HepG2 (cell line): ENCODE measurements around the gene MAN1B1. TPM values are rescaled to one million over a fixed set of nuclear protein-coding genes. Genes with fewer than 3 reads are reported as not detected.
A peak's percentile ranks its signal among the peaks of the same experiment; 100 is the strongest.

Source experiments
- CBX5 ChIP-seq: sonication (generic); formaldehyde crosslinking; IDR thresholded peaks from 2 replicates; pipeline ENCODE4 v1.4.0; 2020; ENCODE audit warnings: missing genetic modification reagents, borderline replicate concordance
- GPN1 ChIP-seq: sonication (generic); formaldehyde crosslinking; IDR thresholded peaks from 2 replicates; pipeline ENCODE4 v1.5.1; 2020; ENCODE audit warnings: missing genetic modification reagents, borderline replicate concordance
- KLF12 ChIP-seq: sonication (generic); formaldehyde crosslinking; IDR thresholded peaks from 2 replicates; pipeline ENCODE4 v1.4.0; 2020; ENCODE audit warnings: missing genetic modification reagents, borderline replicate concordance
- KLF16 ChIP-seq, 2 experiments: sonication (generic) in 1 of 2; formaldehyde crosslinking in 1 of 2; IDR thresholded peaks; 2 replicates each; pipeline versions ENCODE4 v1.6.1 to v1.8.0; 2016 to 2023; ENCODE audit warnings: missing genetic modification reagents in 2 of 2, missing compliant biosample characterization in 1 of 2
- MBNL3 ChIP-seq: fragments of 250-450 bp; sonication (Bioruptor Pico); conservative IDR thresholded peaks from 2 replicates; pipeline ENCODE4 v1.8.0; 2022; ENCODE audit warnings: mild to moderate bottlenecking, inconsistent platforms
- NRL ChIP-seq: sonication (generic); formaldehyde crosslinking; IDR thresholded peaks from 2 replicates; pipeline ENCODE4 v1.5.0; 2020; ENCODE audit warnings: missing genetic modification reagents, mild to moderate bottlenecking, moderate library complexity, borderline replicate concordance
- RAD51 ChIP-seq: fragments of 450-650 bp; IDR thresholded peaks from 2 replicates; pipeline ENCODE4 v1.6.1; 2016; ENCODE audit warnings: borderline replicate concordance
- SNAPC2 ChIP-seq: sonication (generic); formaldehyde crosslinking; IDR thresholded peaks from 2 replicates; pipeline ENCODE4 v1.8.1; 2022; ENCODE audit warnings: mild to moderate bottlenecking, missing genetic modification reagents
- ZFP91 ChIP-seq: sonication (generic); formaldehyde crosslinking; IDR thresholded peaks from 2 replicates; pipeline ENCODE4 v1.9.0; 2022; ENCODE audit warnings: missing genetic modification reagents, mild to moderate bottlenecking, borderline replicate concordance
- ZNF24 ChIP-seq: fragments of 450-650 bp; IDR thresholded peaks from 2 replicates; pipeline ENCODE4 v1.6.1; 2017; ENCODE audit warnings: antibody characterized with exemption, mild to moderate bottlenecking
- ZNF652 ChIP-seq: IDR thresholded peaks from 2 replicates; pipeline ENCODE4 v1.6.1; 2016; ENCODE audit warnings: low read depth, borderline replicate concordance
- ZNF709 ChIP-seq: sonication (generic); formaldehyde crosslinking; IDR thresholded peaks from 2 replicates; pipeline ENCODE4 v1.5.0; 2020; ENCODE audit warnings: mild to moderate bottlenecking, missing genetic modification reagents
- ZSCAN25 ChIP-seq: sonication (generic); formaldehyde crosslinking; IDR thresholded peaks from 2 replicates; pipeline ENCODE4 v1.8.0; 2022; ENCODE audit warnings: mild to moderate bottlenecking, missing genetic modification reagents
- ZSCAN30 ChIP-seq: sonication (generic); formaldehyde crosslinking; IDR thresholded peaks from 2 replicates; pipeline ENCODE4 v1.5.0; 2020; ENCODE audit warnings: mild to moderate bottlenecking, missing genetic modification reagents
- polyA plus RNA-seq, 8 experiments: library from polyadenylated mRNA; depleted of rRNA in 3 of 8; stranded (reverse) in 7 of 8; unstranded in 1 of 8; fragments of >200 nt; fragmentation: Illumina TruSeq in 4 of 8; extraction: Trizol in 4 of 8; gene quantifications; 2 replicates each; pipeline versions ENCODE4 v1.2.1 to v1.2.3, GENCODE V29; 2011 to 2016; ENCODE audit warnings: low read depth in 4 of 8, missing spikeins in 1 of 8, mixed read lengths in 1 of 8; ENCODE audit not compliant: insufficient read depth in 1 of 8
- total RNA-seq, 5 experiments: library from RNA; depleted of rRNA; stranded (reverse); fragments of >200 nt; fragmentation: Illumina TruSeq; extraction: Trizol; gene quantifications; 2 replicates each; pipeline ENCODE4 v1.2.3, GENCODE V29; 2016; ENCODE audit warnings: low read depth in 1 of 5
- TF ChIP-seq, protein P1 (sequence below): sonication (generic); formaldehyde crosslinking; IDR thresholded peaks from 2 replicates; pipeline ENCODE4 v1.4.0; 2020; ENCODE audit warnings: missing genetic modification reagents
- TF ChIP-seq, protein P2 (sequence below): sonication (generic); formaldehyde crosslinking; IDR thresholded peaks from 2 replicates; pipeline ENCODE4 v1.4.0; 2020; ENCODE audit warnings: missing genetic modification reagents, mild to moderate bottlenecking, borderline replicate concordance

MAN1B1 gene
- total and polyA plus RNA-seq, 2 of the 13 experiments (the other 11 are each of a cell fraction or from before 2014, with no cell fraction given) = 48.9 to 59.5 TPM

GRCh38 chr9:137052998-137053943 lies 33.5 kb upstream of the MAN1B1 start (continued):
- TF ChIP-seq, protein P1, sequence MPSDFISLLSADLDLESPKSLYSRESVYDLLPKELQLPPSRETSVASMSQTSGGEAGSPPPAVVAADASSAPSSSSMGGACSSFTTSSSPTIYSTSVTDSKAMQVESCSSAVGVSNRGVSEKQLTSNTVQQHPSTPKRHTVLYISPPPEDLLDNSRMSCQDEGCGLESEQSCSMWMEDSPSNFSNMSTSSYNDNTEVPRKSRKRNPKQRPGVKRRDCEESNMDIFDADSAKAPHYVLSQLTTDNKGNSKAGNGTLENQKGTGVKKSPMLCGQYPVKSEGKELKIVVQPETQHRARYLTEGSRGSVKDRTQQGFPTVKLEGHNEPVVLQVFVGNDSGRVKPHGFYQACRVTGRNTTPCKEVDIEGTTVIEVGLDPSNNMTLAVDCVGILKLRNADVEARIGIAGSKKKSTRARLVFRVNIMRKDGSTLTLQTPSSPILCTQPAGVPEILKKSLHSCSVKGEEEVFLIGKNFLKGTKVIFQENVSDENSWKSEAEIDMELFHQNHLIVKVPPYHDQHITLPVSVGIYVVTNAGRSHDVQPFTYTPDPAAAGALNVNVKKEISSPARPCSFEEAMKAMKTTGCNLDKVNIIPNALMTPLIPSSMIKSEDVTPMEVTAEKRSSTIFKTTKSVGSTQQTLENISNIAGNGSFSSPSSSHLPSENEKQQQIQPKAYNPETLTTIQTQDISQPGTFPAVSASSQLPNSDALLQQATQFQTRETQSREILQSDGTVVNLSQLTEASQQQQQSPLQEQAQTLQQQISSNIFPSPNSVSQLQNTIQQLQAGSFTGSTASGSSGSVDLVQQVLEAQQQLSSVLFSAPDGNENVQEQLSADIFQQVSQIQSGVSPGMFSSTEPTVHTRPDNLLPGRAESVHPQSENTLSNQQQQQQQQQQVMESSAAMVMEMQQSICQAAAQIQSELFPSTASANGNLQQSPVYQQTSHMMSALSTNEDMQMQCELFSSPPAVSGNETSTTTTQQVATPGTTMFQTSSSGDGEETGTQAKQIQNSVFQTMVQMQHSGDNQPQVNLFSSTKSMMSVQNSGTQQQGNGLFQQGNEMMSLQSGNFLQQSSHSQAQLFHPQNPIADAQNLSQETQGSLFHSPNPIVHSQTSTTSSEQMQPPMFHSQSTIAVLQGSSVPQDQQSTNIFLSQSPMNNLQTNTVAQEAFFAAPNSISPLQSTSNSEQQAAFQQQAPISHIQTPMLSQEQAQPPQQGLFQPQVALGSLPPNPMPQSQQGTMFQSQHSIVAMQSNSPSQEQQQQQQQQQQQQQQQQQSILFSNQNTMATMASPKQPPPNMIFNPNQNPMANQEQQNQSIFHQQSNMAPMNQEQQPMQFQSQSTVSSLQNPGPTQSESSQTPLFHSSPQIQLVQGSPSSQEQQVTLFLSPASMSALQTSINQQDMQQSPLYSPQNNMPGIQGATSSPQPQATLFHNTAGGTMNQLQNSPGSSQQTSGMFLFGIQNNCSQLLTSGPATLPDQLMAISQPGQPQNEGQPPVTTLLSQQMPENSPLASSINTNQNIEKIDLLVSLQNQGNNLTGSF (CRISPR knock-in tag) = no peak
- TF ChIP-seq NRL = 0 out of 2 replicates have a peak, but pooled peaks have one; percentile 16
- TF ChIP-seq KLF16 (CRISPR knock-in tag; IDR thresholded peaks at IDR 0.05) = 0 out of 4 replicates have a peak, but pooled peaks of 1 of the 2 experiments have one; percentile 17
- TF ChIP-seq, protein P2, sequence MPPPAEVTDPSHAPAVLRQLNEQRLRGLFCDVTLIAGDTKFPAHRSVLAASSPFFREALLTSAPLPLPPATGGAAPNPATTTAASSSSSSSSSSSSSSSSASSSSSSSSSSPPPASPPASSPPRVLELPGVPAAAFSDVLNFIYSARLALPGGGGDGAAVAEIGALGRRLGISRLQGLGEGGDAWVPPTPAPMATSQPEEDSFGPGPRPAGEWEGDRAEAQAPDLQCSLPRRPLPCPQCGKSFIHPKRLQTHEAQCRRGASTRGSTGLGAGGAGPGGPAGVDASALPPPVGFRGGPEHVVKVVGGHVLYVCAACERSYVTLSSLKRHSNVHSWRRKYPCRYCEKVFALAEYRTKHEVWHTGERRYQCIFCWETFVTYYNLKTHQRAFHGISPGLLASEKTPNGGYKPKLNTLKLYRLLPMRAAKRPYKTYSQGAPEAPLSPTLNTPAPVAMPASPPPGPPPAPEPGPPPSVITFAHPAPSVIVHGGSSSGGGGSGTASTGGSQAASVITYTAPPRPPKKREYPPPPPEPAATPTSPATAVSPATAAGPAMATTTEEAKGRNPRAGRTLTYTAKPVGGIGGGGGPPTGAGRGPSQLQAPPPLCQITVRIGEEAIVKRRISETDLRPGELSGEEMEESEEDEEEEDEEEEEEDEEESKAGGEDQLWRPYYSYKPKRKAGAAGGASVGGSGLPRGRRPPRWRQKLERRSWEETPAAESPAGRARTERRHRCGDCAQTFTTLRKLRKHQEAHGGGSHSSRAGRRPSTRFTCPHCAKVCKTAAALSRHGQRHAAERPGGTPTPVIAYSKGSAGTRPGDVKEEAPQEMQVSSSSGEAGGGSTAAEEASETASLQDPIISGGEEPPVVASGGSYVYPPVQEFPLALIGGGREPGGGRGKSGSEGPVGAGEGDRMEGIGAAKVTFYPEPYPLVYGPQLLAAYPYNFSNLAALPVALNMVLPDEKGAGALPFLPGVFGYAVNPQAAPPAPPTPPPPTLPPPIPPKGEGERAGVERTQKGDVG (CRISPR knock-in tag) = 0 out of 2 replicates have a peak, but pooled peaks have one; percentile 44
- TF ChIP-seq KLF12 (CRISPR knock-in tag) = no peak
- TF ChIP-seq ZFP91 (CRISPR knock-in tag) = peak; percentile 46; the same call in 1 of the 2 replicates
- TF ChIP-seq RAD51 = no peak
- 0 out of 2 replicates have a peak, but pooled peaks have one; percentile 3 for TF ChIP-seq ZNF709 (CRISPR knock-in tag)
- TF ChIP-seq ZSCAN25 = peak; percentile 61
- no peak for TF ChIP-seq ZSCAN30 (CRISPR knock-in tag)
- TF ChIP-seq MBNL3 (CRISPR knock-in tag) = no peak
- no peak for TF ChIP-seq CBX5 (CRISPR knock-in tag)
- no peak for TF ChIP-seq SNAPC2 (CRISPR knock-in tag)
- no peak for TF ChIP-seq ZNF24
- TF ChIP-seq GPN1 (CRISPR knock-in tag) = no peak
- TF ChIP-seq ZNF652 (CRISPR knock-in tag) = 0 out of 2 replicates have a peak, but pooled peaks have one; percentile 44
